Hair follicular keratinocyte (primary cell): Measurements from ENCODE around the gene TCEAL6. TPM values are rescaled to one million over a fixed set of nuclear protein-coding genes. Genes with fewer than 3 reads are reported as not detected.

Experiments
- total RNA-seq: library from RNA; depleted of rRNA; stranded (reverse); fragments of >200 nt; gene quantifications from 2 replicates; pipeline ENCODE4 v1.2.3, GENCODE V29; 2015

The TCEAL6 gene
- total RNA-seq, result not detected in 2 replicates

GRCh38 chrX:102142274-102142673 lies at the start of gene TCEAL6:
TSS of gene TCEAL6 (minus strand) at chrX:102142481.

DNA sequence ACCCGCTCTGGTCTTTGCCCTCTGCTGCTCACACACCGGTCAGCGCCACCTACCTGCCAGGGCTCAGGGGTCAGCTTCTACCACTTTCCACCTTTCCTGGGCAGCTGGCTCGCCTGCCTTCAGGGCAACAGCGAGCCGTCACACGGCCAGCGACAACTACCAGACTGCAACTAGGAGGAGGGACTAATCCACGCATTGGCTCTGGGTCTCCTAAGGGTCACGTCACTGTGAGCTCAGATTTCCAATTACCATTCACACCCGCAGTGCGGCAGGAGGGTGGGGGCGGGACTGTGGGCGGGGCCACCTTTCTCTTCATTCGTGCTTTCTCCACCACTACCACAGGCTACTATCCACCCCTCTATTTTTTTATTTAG lies 13.5 kb upstream of the TCEAL6 start, which contains the start of gene BEX5:
BEX5 (minus strand) TSS at position 172 of the 374 bp plus-strand sequence. CDS start 1,712 bp downstream, outside the sequence.

DNA sequence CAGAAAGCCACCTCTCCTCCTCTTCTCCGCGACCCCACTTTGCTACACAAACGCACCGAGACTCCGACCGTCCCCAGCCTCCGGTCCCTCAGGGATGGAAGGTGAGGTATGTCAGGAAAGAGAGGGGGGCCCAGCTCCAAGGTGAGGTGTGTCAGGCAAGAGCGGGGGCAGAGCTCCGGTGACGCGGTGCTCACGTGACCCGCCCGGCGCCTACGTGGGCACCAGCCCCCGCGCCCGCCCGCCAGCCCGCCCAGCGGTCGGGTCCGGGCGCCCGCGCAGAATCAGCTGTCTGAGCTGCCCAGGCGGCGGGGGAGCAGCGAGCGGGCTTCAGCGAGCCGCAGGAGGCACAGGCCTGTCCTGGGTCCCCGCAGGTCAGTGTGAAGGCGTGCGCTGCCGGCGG lies 16.8 kb downstream of the TCEAL6 start, which contains the start of gene TCEAL2:
TCEAL2 (plus strand) TSS at position 244 of the 400 bp plus-strand sequence. CDS start 1,152 bp downstream, outside the sequence.

Other genes with a start within 250 kb of the TCEAL6 start
- gene ZMAT1, start 210.5 kb downstream of the TCEAL6 start, total RNA-seq, result not detected in 2 replicates
- gene TCEAL2, start 16.8 kb downstream of the TCEAL6 start, total RNA-seq, result not detected in 2 replicates
- 2.1 and 3.9 TPM in 2 replicates for gene BEX5, start 13.5 kb upstream of the TCEAL6 start, total RNA-seq
- gene TCP11X1, start 72.8 kb upstream of the TCEAL6 start, total RNA-seq, result not detected in 2 replicates
- gene NXF2, start 104.7 kb upstream of the TCEAL6 start, total RNA-seq, result not detected in 2 replicates